Measurements from ENCODE around the gene CAMLG. TPM values are rescaled to one million over a fixed set of nuclear protein-coding genes. Genes with fewer than 3 reads are reported as not detected.

The CAMLG gene
- total and polyA plus RNA-seq, 9 of the 15 experiments (the other 6 are each of a cell fraction or from before 2014, with no cell fraction given): 11.3 to 22.0 (median 16.3) TPM

- TF ChIP-seq HCFC1 (IDR thresholded peaks at IDR 0.05; ENCODE audit: low read depth, low read length) (peak; percentile 97), SMAD1 (IDR thresholded peaks at IDR 0.05; ENCODE audit: low read depth, low read length, partially characterized antibody) (peak; percentile 71), EP400 (IDR thresholded peaks at IDR 0.05) (peak; percentile 95), GABPB2 (CRISPR knock-in tag; conservative IDR thresholded peaks at IDR 0.05) (no peak), HEY1 (CRISPR knock-in tag; IDR thresholded peaks at IDR 0.05; ENCODE audit: borderline replicate concordance) (no peak), NCOR1 (IDR thresholded peaks at IDR 0.05) (no peak), TSC22D4 (tag; IDR thresholded peaks at IDR 0.05) (no peak), GATA2 (CRISPR knock-in tag; IDR thresholded peaks at IDR 0.05) (no peak), CUX1 (CRISPR knock-in tag; IDR thresholded peaks at IDR 0.05) (no peak), RAD51 (IDR thresholded peaks at IDR 0.05; ENCODE audit: borderline replicate concordance, low read depth) (peak; percentile 62; the same call in 1 of the 2 replicates), ZBED1 (IDR thresholded peaks at IDR 0.05) (0 out of 2 replicates have a peak, but pooled peaks have one; percentile 61), NR1H2 (CRISPR knock-in tag; IDR thresholded peaks at IDR 0.05) (no peak), HNRNPH1 (optimal IDR thresholded peaks at IDR 0.05; ENCODE audit: low read depth, low read length) (no peak), CTBP1 (IDR thresholded peaks at IDR 0.05; ENCODE audit: borderline replicate concordance) (peak; percentile 86), HMG20B (CRISPR knock-in tag; IDR thresholded peaks at IDR 0.05) (no peak), TARDBP (IDR thresholded peaks at IDR 0.05) (no peak), KDM5B (IDR thresholded peaks at IDR 0.05; ENCODE audit: insufficient replicate concordance, low read depth, low read length) (peak; percentile 73)
- TF ChIP-seq, protein P1, sequence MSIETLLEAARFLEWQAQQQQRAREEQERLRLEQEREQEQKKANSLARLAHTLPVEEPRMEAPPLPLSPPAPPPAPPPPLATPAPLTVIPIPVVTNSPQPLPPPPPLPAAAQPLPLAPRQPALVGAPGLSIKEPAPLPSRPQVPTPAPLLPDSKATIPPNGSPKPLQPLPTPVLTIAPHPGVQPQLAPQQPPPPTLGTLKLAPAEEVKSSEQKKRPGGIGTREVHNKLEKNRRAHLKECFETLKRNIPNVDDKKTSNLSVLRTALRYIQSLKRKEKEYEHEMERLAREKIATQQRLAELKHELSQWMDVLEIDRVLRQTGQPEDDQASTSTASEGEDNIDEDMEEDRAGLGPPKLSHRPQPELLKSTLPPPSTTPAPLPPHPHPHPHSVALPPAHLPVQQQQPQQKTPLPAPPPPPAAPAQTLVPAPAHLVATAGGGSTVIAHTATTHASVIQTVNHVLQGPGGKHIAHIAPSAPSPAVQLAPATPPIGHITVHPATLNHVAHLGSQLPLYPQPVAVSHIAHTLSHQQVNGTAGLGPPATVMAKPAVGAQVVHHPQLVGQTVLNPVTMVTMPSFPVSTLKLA (conservative IDR thresholded peaks at IDR 0.05): peak; percentile 94 to 97
- TF ChIP-seq, protein P2, sequence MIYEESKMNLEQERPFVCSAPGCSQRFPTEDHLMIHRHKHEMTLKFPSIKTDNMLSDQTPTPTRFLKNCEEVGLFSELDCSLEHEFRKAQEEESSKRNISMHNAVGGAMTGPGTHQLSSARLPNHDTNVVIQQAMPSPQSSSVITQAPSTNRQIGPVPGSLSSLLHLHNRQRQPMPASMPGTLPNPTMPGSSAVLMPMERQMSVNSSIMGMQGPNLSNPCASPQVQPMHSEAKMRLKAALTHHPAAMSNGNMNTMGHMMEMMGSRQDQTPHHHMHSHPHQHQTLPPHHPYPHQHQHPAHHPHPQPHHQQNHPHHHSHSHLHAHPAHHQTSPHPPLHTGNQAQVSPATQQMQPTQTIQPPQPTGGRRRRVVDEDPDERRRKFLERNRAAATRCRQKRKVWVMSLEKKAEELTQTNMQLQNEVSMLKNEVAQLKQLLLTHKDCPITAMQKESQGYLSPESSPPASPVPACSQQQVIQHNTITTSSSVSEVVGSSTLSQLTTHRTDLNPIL (CRISPR knock-in tag; IDR thresholded peaks at IDR 0.05): no peak
Observed at GRCh38 chr5:134738133-134738962, at the start of gene CAMLG (continued).

Data from K562 (cell line).